GM23338 (cell line): ENCODE results near the gene CHAD. TPM values are rescaled to one million over a fixed set of nuclear protein-coding genes. Genes with fewer than 3 reads are reported as not detected.

ENCODE experiments used
- CTCF ChIP-seq, 2 experiments: fragments of 200-600 bp in 1 of 2; sonication (generic) in 1 of 2; conservative IDR thresholded peaks; 2 replicates each; pipeline versions ENCODE4 v1.5.1 to v1.6.1; 2016 to 2017; ENCODE audit warnings: antibody characterized with exemption in 2 of 2, low read depth in 2 of 2, mild to moderate bottlenecking in 2 of 2, moderate library complexity in 1 of 2
- ETS1 ChIP-seq: IDR thresholded peaks from 2 replicates; pipeline ENCODE4 v1.6.1; 2016; ENCODE audit warnings: antibody characterized with exemption
- EZH2 ChIP-seq: fragments of 200-600 bp; sonication (generic); IDR thresholded peaks from one replicate; pipeline ENCODE4 v1.8.0; 2017; ENCODE audit warnings: antibody characterized with exemption, mild to moderate bottlenecking, low read depth; ENCODE audit not compliant: unreplicated experiment
- JUNB ChIP-seq: IDR thresholded peaks from one replicate; pipeline ENCODE4 v1.6.1; 2016; ENCODE audit warnings: antibody characterized with exemption; ENCODE audit not compliant: unreplicated experiment
- STAT1 ChIP-seq: IDR thresholded peaks from one replicate; pipeline ENCODE4 v1.6.1; 2016; ENCODE audit warnings: antibody characterized with exemption; ENCODE audit not compliant: unreplicated experiment
- ZNF462 ChIP-seq: fragments of 250-450 bp; sonication (Bioruptor Pico); IDR thresholded peaks from 2 replicates; pipeline ENCODE4 v1.5.0; 2020; ENCODE audit warnings: mild to moderate bottlenecking, moderate library complexity
- polyA plus RNA-seq: library from polyadenylated mRNA; unstranded; fragments of >200 nt; fragmentation: Nextera tagmentation; extraction: Ambion mirVana; gene quantifications from 2 replicates; pipeline ENCODE4 v1.2.1, GENCODE V29; 2016
- total RNA-seq: library from RNA; depleted of rRNA; stranded (reverse); fragments of >200 nt; shearing (Covaris generic); gene quantifications from 2 replicates; pipeline ENCODE4 v1.2.3, GENCODE V29; 2014

Gene CHAD
- total and polyA plus RNA-seq, 2 experiments from 2014 or later, result 0.18 TPM; not detected in 1

GRCh38 chr17:50469671-50470305, 1.1 kb upstream of the CHAD start (continued):
- no peak for TF ChIP-seq ZNF462 (CRISPR knock-in tag)
- no peak for TF ChIP-seq ETS1
- no peak for TF ChIP-seq CTCF (conservative IDR thresholded peaks at IDR 0.05; ENCODE audit: low read depth in 2 of 2)
- no peak for TF ChIP-seq EZH2
- no peak for TF ChIP-seq JUNB
- TF ChIP-seq STAT1, result no peak
